Neural crest cell (in vitro differentiated cells): ENCODE results near the gene SMAD3. TPM values are rescaled to one million over a fixed set of nuclear protein-coding genes. Genes with fewer than 3 reads are reported as not detected.

Experiments used
- DNase-seq: peaks from one replicate; pipeline ENCODE4 v3.0.0; 2021; ENCODE audit warnings: low read depth, mixed read lengths, low spot score
- H3K27ac Mint-ChIP-seq: one replicate; pipeline ENCODE4 v1.8.0; 2021; ENCODE audit warnings: mild to moderate bottlenecking, mixed read lengths; ENCODE audit not compliant: unreplicated experiment
- H3K27me3 Mint-ChIP-seq: 2 replicates; pipeline ENCODE4 v1.8.0; 2021; ENCODE audit warnings: low read depth, mild to moderate bottlenecking, mixed read lengths
- H3K36me3 Mint-ChIP-seq: 2 replicates; pipeline ENCODE4 v1.8.0; 2021; ENCODE audit warnings: low read depth, mild to moderate bottlenecking, mixed read lengths
- H3K4me1 Mint-ChIP-seq: 2 replicates; pipeline ENCODE4 v1.8.0; 2021; ENCODE audit warnings: mixed read lengths
- H3K4me3 Mint-ChIP-seq: one replicate; pipeline ENCODE4 v1.8.0; 2021; ENCODE audit warnings: mild to moderate bottlenecking, mixed read lengths
- H3K9me3 Mint-ChIP-seq: 2 replicates; pipeline ENCODE4 v1.8.0; 2021; ENCODE audit warnings: mixed read lengths
- total RNA-seq: library from RNA; stranded (reverse); gene quantifications from 2 replicates; pipeline ENCODE4 v1.2.1, GENCODE V29; 2021
- TF ChIP-seq, protein P1 (sequence below): fragments of 200-600 bp; sonication (generic); conservative IDR thresholded peaks from 2 replicates; pipeline ENCODE4 v1.5.0; 2021; ENCODE audit warnings: antibody characterized with exemption, mild to moderate bottlenecking

The SMAD3 gene
- total RNA-seq, 1 donor from 2014 or later = 39.5 TPM

- no peak overlapping the region for H3K4me3 Mint-ChIP-seq
- DNase-seq = no peak
- no peaks in the 10 kb centered on the region for H3K27me3 Mint-ChIP-seq
- H3K9me3 Mint-ChIP-seq = no peaks in the 10 kb centered on the region
- TF ChIP-seq, protein P1, sequence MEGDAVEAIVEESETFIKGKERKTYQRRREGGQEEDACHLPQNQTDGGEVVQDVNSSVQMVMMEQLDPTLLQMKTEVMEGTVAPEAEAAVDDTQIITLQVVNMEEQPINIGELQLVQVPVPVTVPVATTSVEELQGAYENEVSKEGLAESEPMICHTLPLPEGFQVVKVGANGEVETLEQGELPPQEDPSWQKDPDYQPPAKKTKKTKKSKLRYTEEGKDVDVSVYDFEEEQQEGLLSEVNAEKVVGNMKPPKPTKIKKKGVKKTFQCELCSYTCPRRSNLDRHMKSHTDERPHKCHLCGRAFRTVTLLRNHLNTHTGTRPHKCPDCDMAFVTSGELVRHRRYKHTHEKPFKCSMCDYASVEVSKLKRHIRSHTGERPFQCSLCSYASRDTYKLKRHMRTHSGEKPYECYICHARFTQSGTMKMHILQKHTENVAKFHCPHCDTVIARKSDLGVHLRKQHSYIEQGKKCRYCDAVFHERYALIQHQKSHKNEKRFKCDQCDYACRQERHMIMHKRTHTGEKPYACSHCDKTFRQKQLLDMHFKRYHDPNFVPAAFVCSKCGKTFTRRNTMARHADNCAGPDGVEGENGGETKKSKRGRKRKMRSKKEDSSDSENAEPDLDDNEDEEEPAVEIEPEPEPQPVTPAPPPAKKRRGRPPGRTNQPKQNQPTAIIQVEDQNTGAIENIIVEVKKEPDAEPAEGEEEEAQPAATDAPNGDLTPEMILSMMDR = no peak
- peaks cover 29% of the 10 kb centered on the region for H3K4me1 Mint-ChIP-seq
- peaks cover 3% of the 10 kb centered on the region for H3K36me3 Mint-ChIP-seq
- H3K27ac Mint-ChIP-seq = no peak overlapping the region
These were observed 114.1 kb downstream of the SMAD3 start for GRCh38 chr15:67179411-67179995.

- Mint-ChIP-seq H3K4me3 (no peak overlapping the region), H3K27me3 (no peaks in the 10 kb centered on the region), H3K36me3 (peaks cover 4% of the 10 kb centered on the region), H3K9me3 (no peaks in the 10 kb centered on the region), H3K4me1 (peaks cover 27% of the 10 kb centered on the region), H3K27ac (no peak overlapping the region)
- DNase-seq = no peak
- TF ChIP-seq, protein P1 = no peak
These were observed 114.6 kb downstream of the SMAD3 start for GRCh38 chr15:67180035-67180434.

DNA sequence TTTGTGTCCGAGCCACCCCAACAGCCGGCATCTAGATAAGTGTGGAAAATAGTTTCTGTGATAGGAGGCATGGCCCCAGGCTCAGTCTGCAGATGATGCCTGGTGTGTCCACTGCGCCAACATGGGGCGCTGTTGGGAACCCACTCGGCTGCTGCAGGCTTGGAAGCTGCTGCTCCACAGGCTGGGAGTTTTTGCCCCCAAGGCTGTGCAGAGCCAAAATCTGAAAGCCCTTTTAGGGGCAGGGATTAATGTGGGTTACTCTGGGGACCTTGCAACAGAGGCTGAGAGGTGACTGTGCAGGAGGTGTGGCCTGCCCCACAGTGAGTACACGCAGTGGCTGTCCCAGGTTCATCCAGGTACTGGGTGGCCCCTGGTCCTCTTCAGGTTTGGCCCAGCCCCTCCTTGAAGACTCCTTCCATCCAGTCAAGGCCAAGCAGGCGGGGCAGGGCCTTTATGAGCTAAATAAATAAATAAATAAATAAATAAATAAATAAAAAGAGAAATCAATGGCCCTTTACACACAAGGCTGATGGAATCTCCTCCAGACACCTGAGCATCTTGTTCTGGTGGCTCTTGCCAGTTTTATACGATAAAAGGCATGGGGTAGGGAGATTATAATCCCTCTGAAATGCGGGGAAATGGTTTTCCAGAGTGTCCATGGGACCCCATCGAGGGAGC lies 115.3 kb downstream of the SMAD3 start:
- H3K36me3 Mint-ChIP-seq = peaks cover 6% of the 10 kb centered on the region
- no peak overlapping the region for H3K27ac Mint-ChIP-seq
- no peak for DNase-seq
- TF ChIP-seq, protein P1 = no peak
- peaks cover 24% of the 10 kb centered on the region for H3K4me1 Mint-ChIP-seq
- no peak overlapping the region for H3K4me3 Mint-ChIP-seq
- H3K27me3 Mint-ChIP-seq = no peaks in the 10 kb centered on the region
- no peaks in the 10 kb centered on the region for H3K9me3 Mint-ChIP-seq

DNA sequence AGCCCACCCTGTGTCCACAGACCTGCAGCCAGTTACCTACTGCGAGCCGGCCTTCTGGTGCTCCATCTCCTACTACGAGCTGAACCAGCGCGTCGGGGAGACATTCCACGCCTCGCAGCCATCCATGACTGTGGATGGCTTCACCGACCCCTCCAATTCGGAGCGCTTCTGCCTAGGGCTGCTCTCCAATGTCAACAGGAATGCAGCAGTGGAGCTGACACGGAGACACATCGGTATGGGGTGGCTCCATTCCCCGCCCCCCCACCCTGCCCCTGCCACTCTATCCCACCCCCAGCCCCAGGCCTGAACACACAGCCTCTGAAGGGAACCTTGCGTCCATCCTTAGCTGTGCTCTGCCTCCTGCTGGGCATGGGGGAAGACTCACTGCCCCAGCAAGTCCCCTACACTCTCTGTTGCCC lies 115.8 kb downstream of the SMAD3 start:
- TF ChIP-seq, protein P1 = no peak
- Mint-ChIP-seq H3K9me3 (no peaks in the 10 kb centered on the region), H3K36me3 (peaks cover 6% of the 10 kb centered on the region), H3K4me1 (peaks cover 19% of the 10 kb centered on the region), H3K4me3 (no peak overlapping the region), H3K27ac (no peak overlapping the region), H3K27me3 (no peaks in the 10 kb centered on the region)
- no peak for DNase-seq

- Mint-ChIP-seq H3K36me3 (peaks cover 9% of the 10 kb centered on the region), H3K9me3 (no peaks in the 10 kb centered on the region), H3K4me1 (peaks cover 4% of the 10 kb centered on the region), H3K27me3 (no peaks in the 10 kb centered on the region), H3K4me3 (no peak overlapping the region), H3K27ac (no peak overlapping the region)
- TF ChIP-seq, protein P1 = no peak
- no peak for DNase-seq
These were observed 118.2 kb downstream of the SMAD3 start for GRCh38 chr15:67183443-67184169.
